T-helper 2 cell (primary cell): ENCODE results near the gene MINDY4.

Source experiments
- DNase-seq, 5 experiments: peaks; one replicate each; pipeline versions ENCODE4 v3.0.0 to v3.0.0-alpha.2; 2012 to 2022

MINDY4 gene

GRCh38 chr7:30881448-30881847 is 110.2 kb downstream of the MINDY4 start:
- no peak for DNase-seq

GRCh38 chr7:30884881-30885280 is 113.7 kb downstream of the MINDY4 start:
- DNase-seq: no peak

GRCh38 chr7:30886608-30887011 is 115.4 kb downstream of the MINDY4 start:
- DNase-seq: no peak

- DNase-seq: no peak
These were observed 116.3 kb downstream of the MINDY4 start for GRCh38 chr7:30887464-30887872.

GRCh38 chr7:30888747-30889146 is 117.5 kb downstream of the MINDY4 start:
- DNase-seq: no peak

- no peak for DNase-seq
These were observed 119.0 kb downstream of the MINDY4 start for GRCh38 chr7:30890226-30890625.

- no peak for DNase-seq
These were observed 122.1 kb downstream of the MINDY4 start for GRCh38 chr7:30893357-30893756.

- DNase-seq: no peak
These were observed 122.8 kb downstream of the MINDY4 start for GRCh38 chr7:30894009-30894408.

GRCh38 chr7:30894866-30895605 is 123.8 kb downstream of the MINDY4 start:
- no peak for DNase-seq

GRCh38 chr7:30896036-30896435 is 124.8 kb downstream of the MINDY4 start:
- no peak for DNase-seq

GRCh38 chr7:30896783-30897637 is 125.8 kb downstream of the MINDY4 start:
- no peak for DNase-seq

- no peak for DNase-seq
These were observed 126.6 kb downstream of the MINDY4 start for GRCh38 chr7:30897770-30898169.

GRCh38 chr7:30898411-30898810 is 127.2 kb downstream of the MINDY4 start:
- DNase-seq: no peak

- DNase-seq: no peak
These were observed 127.8 kb downstream of the MINDY4 start for GRCh38 chr7:30899066-30899465.

- DNase-seq: no peak
These were observed 128.4 kb downstream of the MINDY4 start for GRCh38 chr7:30899630-30900029.

GRCh38 chr7:30900053-30900452 is 128.8 kb downstream of the MINDY4 start:
- no peak for DNase-seq

- no peak for DNase-seq
These were observed 129.7 kb downstream of the MINDY4 start for GRCh38 chr7:30900803-30901362.

- DNase-seq: no peak
These were observed 130.6 kb downstream of the MINDY4 start for GRCh38 chr7:30901856-30902255.

- no peak for DNase-seq
These were observed 131.2 kb downstream of the MINDY4 start for GRCh38 chr7:30902466-30902865.

GRCh38 chr7:30903146-30903545 is 131.9 kb downstream of the MINDY4 start:
- no peak for DNase-seq

- DNase-seq: no peak
These were observed 133.3 kb downstream of the MINDY4 start for GRCh38 chr7:30904561-30904960.

GRCh38 chr7:30905078-30906012 is 134.1 kb downstream of the MINDY4 start:
- DNase-seq: no peak

- no peak for DNase-seq
These were observed 134.8 kb downstream of the MINDY4 start for GRCh38 chr7:30906014-30906413.
